IMR-90 (cell line): Measurements from ENCODE around the gene CPAMD8. TPM values are rescaled to one million over a fixed set of nuclear protein-coding genes. Genes with fewer than 3 reads are reported as not detected.

Experiments used
- ATAC-seq: fragments of 200-7000 bp; cut with Tn5 transposase; 2 replicates; pipeline ENCODE4 v1.9.1; 2020; ENCODE audit warnings: low read depth, mild to moderate bottlenecking, moderate library complexity
- BruUV-seq: library from RNA; stranded (reverse); fragments of 400-500 nt; replicated peaks from 2 replicates; lab custom pipeline; 2021; lab: Mats Ljungman, UMichigan
- CTCF ChIA-PET: fragments of 300-600 bp; formaldehyde crosslinking; extraction: SDS; loops from one replicate; lab custom pipeline; 2021; ENCODE audit warnings: antibody characterized with exemption; lab: Yijun Ruan, JAX
- POLR2A ChIA-PET: fragments of 300-600 bp; sonication (Branson Sonifier 250); formaldehyde crosslinking; loops from one replicate; lab custom pipeline; 2022; ENCODE audit warnings: antibody characterized with exemption; ENCODE audit not compliant: unreplicated experiment; lab: Charles Lee
- DNase-seq: peaks from one replicate; pipeline ENCODE4 v3.0.0; 2013
- H2AFZ ChIP-seq: replicated peaks from 2 replicates; pipeline ENCODE3; 2013; ENCODE audit warnings: low read length, mild to moderate bottlenecking; ENCODE audit not compliant: poor library complexity
- H2AK5ac ChIP-seq: 2 replicates; pipeline ENCODE4 v1.6.1; 2013; ENCODE audit warnings: low read depth, low read length, inconsistent platforms
- H2AK9ac ChIP-seq: replicated peaks from 2 replicates; pipeline ENCODE3; 2013; ENCODE audit warnings: mild to moderate bottlenecking, low read depth, low read length, moderate library complexity; ENCODE audit not compliant: poor library complexity
- H2BK120ac ChIP-seq: 2 replicates; pipeline ENCODE4 v1.6.1; 2013; ENCODE audit warnings: low read depth, low read length, inconsistent platforms
- H2BK15ac ChIP-seq: 3 replicates; pipeline ENCODE4 v1.6.1; 2013; ENCODE audit warnings: low read depth, low read length, inconsistent platforms
- H2BK20ac ChIP-seq: 2 replicates; pipeline ENCODE4 v1.6.1; 2013; ENCODE audit warnings: low read depth, mild to moderate bottlenecking, inconsistent platforms, low read length, moderate library complexity
- H2BK5ac ChIP-seq: 2 replicates; pipeline ENCODE4 v1.6.1; 2013; ENCODE audit warnings: mild to moderate bottlenecking, low read depth, low read length, inconsistent platforms; ENCODE audit not compliant: poor library complexity, severe bottlenecking
- H3K14ac ChIP-seq: replicated peaks from 2 replicates; pipeline ENCODE4 v1.6.1; 2013; ENCODE audit warnings: low read depth, low read length, inconsistent platforms
- H3K18ac ChIP-seq: 2 replicates; pipeline ENCODE4 v1.6.1; 2013; ENCODE audit warnings: low read depth, low read length, control low read depth
- H3K23ac ChIP-seq: 2 replicates; pipeline ENCODE4 v1.6.1; 2013; ENCODE audit warnings: low read depth, low read length, inconsistent platforms
- H3K27ac ChIP-seq: 2 replicates; pipeline ENCODE4 v1.5.1; 2013; ENCODE audit warnings: mild to moderate bottlenecking, control low read depth, low read length; ENCODE audit not compliant: insufficient read depth
- H3K27me3 ChIP-seq: 2 replicates; pipeline ENCODE4 v1.6.1; 2013; ENCODE audit warnings: low read length; ENCODE audit not compliant: control insufficient read depth, insufficient read depth
- H3K36me3 ChIP-seq: 2 replicates; pipeline ENCODE4 v1.6.1; 2013; ENCODE audit warnings: low read length, mixed read lengths; ENCODE audit not compliant: control insufficient read depth, insufficient read depth
- H3K4ac ChIP-seq: 2 replicates; pipeline ENCODE4 v1.6.1; 2013; ENCODE audit warnings: low read depth, low read length, inconsistent platforms
- H3K4me1 ChIP-seq: 2 replicates; pipeline ENCODE4 v1.6.1; 2013; ENCODE audit warnings: low read length, mixed read lengths; ENCODE audit not compliant: control insufficient read depth, insufficient read depth
- H3K4me2 ChIP-seq: 2 replicates; pipeline ENCODE4 v1.6.1; 2013; ENCODE audit warnings: low read depth, mild to moderate bottlenecking, control low read depth, low read length, moderate library complexity
- H3K4me3 ChIP-seq: 2 replicates; pipeline ENCODE4 v1.5.1; 2013; ENCODE audit warnings: low read depth, mild to moderate bottlenecking, control low read depth, low read length, moderate library complexity; ENCODE audit not compliant: insufficient read depth
- H3K56ac ChIP-seq: 2 replicates; pipeline ENCODE4 v1.6.1; 2013; ENCODE audit warnings: low read length, inconsistent platforms; ENCODE audit not compliant: insufficient read depth; ENCODE audit errors: extremely low read depth
- H3K79me1 ChIP-seq, 2 experiments: 2 replicates each; pipeline ENCODE4 v1.6.1; 2013; ENCODE audit warnings: low read length in 2 of 2, inconsistent platforms in 1 of 2, low read depth in 1 of 2
- H3K9ac ChIP-seq: 2 replicates; pipeline ENCODE4 v1.6.1; 2013; ENCODE audit warnings: low read depth, low read length, control low read depth
- H3K9me1 ChIP-seq: 2 replicates; pipeline ENCODE4 v1.6.1; 2013; ENCODE audit warnings: low read length, inconsistent platforms; ENCODE audit not compliant: insufficient read depth
- H3K9me3 ChIP-seq: 2 replicates; pipeline ENCODE4 v1.6.1; 2013; ENCODE audit warnings: low read length; ENCODE audit not compliant: control insufficient read depth, insufficient read depth
- H4K20me1 ChIP-seq: 2 replicates; pipeline ENCODE4 v1.6.1; 2013; ENCODE audit warnings: low read length, inconsistent platforms; ENCODE audit not compliant: insufficient read depth
- H4K5ac ChIP-seq: 2 replicates; pipeline ENCODE4 v1.6.1; 2013; ENCODE audit warnings: mild to moderate bottlenecking, low read depth, low read length, control low read depth
- H4K8ac ChIP-seq, 2 experiments: 2 replicates each; pipeline ENCODE4 v1.6.1; 2013; ENCODE audit warnings: low read depth in 2 of 2, low read length in 2 of 2, control low read depth in 1 of 2, inconsistent platforms in 1 of 2
- H4K91ac ChIP-seq: 2 replicates; pipeline ENCODE4 v1.6.1; 2013; ENCODE audit warnings: low read depth, low read length, inconsistent platforms; ENCODE audit not compliant: insufficient read depth
- CHD1 ChIP-seq: IDR thresholded peaks from 2 replicates; pipeline ENCODE4 v1.6.1; 2012; ENCODE audit warnings: low read depth, low read length, improper control_type of control experiment
- ELK1 ChIP-seq: fragments of 150-350 bp; IDR thresholded peaks from 2 replicates; pipeline ENCODE4 v1.6.1; 2016; ENCODE audit warnings: low read depth, mild to moderate bottlenecking, low read length, moderate library complexity, borderline replicate concordance
- MAZ ChIP-seq: IDR thresholded peaks from 2 replicates; pipeline ENCODE4 v1.6.1; 2012; ENCODE audit warnings: low read depth, mild to moderate bottlenecking, low read length, improper control_type of control experiment, moderate library complexity, borderline replicate concordance
- POLR2A ChIP-seq: IDR thresholded peaks from 2 replicates; pipeline ENCODE4 v1.6.1; 2012; ENCODE audit warnings: mild to moderate bottlenecking, low read depth, low read length
- WGBS, 2 experiments: methylation state at CpG; one replicate each; pipeline versions ENCODE4 v1.1.5 to v1.1.7; 2013; ENCODE audit warnings: missing lambda C conversion rate in 2 of 2; ENCODE audit not compliant: insufficient read length in 1 of 2; ENCODE audit errors: extremely low coverage in 2 of 2; 5-methylcytosine and 5-hydroxymethylcytosine counted together
- dilution Hi-C: fragments of 300-500 bp; cut with HindIII; formaldehyde crosslinking; loops from one replicate; pipeline ENCODE4 v1.14.3; 2018; ENCODE audit warnings: low sequenced_read_pairs; ENCODE audit not compliant: unreplicated experiment
- in situ Hi-C: fragments of 300-500 bp; cut with MboI; formaldehyde crosslinking; loops from 3 replicates; pipeline ENCODE4 v1.14.3; 2019; ENCODE audit warnings: low sequenced_read_pairs, inconsistent platforms, mixed read lengths
- intact Hi-C: fragments of 100-400 bp; cut with micrococcal nuclease; formaldehyde crosslinking; loops from 2 replicates; pipeline ENCODE4 v1.10.0; 2022
- polyA plus RNA-seq, 3 experiments: library from polyadenylated mRNA; depleted of rRNA; stranded (reverse); fragments of >200 nt; gene quantifications; 2 replicates each; pipeline ENCODE4 v1.2.3, GENCODE V29; 2012; ENCODE audit warnings: low replicate concordance in 1 of 3
- total RNA-seq: library from RNA; depleted of rRNA; stranded (reverse); fragments of >200 nt; gene quantifications from 2 replicates; pipeline ENCODE4 v1.2.3, GENCODE V29; 2012

CPAMD8 gene
- total and polyA plus RNA-seq, 2 of the 4 experiments (the other 2 are of a cell fraction), result 0.36 to 0.79 TPM

DNA sequence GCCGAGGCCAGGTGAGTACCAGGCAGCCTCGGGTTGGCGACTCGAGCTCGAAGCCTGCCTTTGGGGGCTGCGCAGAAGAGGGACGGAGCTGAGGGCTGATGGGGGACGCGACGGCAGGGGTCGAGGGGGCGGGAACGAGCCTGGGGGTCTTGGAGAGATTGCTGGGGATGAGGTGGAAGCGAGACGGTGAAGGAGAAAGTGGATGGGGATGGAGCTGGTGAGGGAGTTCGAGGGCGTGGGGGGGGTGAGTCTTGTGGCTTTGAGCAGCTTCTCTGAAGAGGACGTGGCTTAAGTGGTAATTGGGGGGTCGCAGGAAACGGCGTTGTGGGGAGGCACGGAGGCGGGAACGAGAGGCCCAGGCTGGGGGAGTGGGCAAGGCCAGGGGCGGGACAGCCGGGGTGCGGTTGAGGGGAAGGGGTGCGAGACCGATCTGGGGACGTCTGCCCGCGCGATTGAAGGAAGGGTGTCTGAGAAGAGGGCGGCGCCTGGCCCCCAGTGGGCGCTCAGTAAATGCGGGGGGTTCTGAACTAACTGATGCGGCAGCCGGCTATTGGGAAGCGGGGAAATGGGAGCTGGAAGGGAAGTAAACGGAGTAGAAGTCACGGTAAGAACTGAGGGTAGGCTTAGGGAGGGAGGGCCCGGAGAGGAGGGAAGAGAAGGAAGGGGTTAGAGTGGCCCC is 49.4 kb upstream of the CPAMD8 start:
- no peaks in the 10 kb centered on the region for H3K9me3 ChIP-seq
- H3K27me3 ChIP-seq, result no peaks in the 10 kb centered on the region
- peak overlapping the region; percentile 96 for H3K9ac ChIP-seq
- H2BK120ac ChIP-seq, result peak overlapping the region; percentile 57
- in situ Hi-C loops, result no loop called here
- peaks cover 24% of the 10 kb centered on the region for H3K4me1 ChIP-seq
- peaks cover 7% of the 10 kb centered on the region for H3K9me1 ChIP-seq
- dilution Hi-C loops, result no loop called here
- no peaks in the 10 kb centered on the region; the same call in 1 of the 2 replicates for H3K36me3 ChIP-seq
- H3K79me1 ChIP-seq, result peaks cover 20 to 48% of the 10 kb centered on the region in 2 experiments; a peak in 3 of 4 replicates
- POLR2A ChIA-PET, result no interaction called here
- peak overlapping the region; percentile 86 for H2AFZ ChIP-seq
- H2AK5ac ChIP-seq, result peak overlapping the region; percentile 98
- peak overlapping the region; percentile 84 for H3K4me3 ChIP-seq
- H3K4ac ChIP-seq, result peak overlapping the region; percentile 92
- H4K5ac ChIP-seq, result 0 out of 2 replicates have a peak overlapping the region, but pooled peaks have one; percentile 16
- peak; percentile 33 for DNase-seq
- H3K27ac ChIP-seq, result peak overlapping the region; percentile 94
- peak overlapping the region; percentile 95 for H3K23ac ChIP-seq
- H2BK15ac ChIP-seq, result no peak overlapping the region
- TF ChIP-seq MAZ, result peak; percentile 52; the same call in 1 of the 2 replicates
- no peak for TF ChIP-seq ELK1
- TF ChIP-seq CHD1, result 0 out of 2 replicates have a peak, but pooled peaks have one; percentile 5
- TF ChIP-seq POLR2A, result peak; percentile 53
- H2AK9ac ChIP-seq, result peak overlapping the region; percentile 100
- peak overlapping the region; percentile 85 for H4K91ac ChIP-seq
- peak overlapping the region; percentile 90 for H2BK5ac ChIP-seq
- H3K56ac ChIP-seq, result peak overlapping the region; percentile 83
- ATAC-seq, result peak; percentile 0; the same call in 1 of the 2 replicates
- peaks cover 34% of the 10 kb centered on the region for H4K20me1 ChIP-seq
- H3K18ac ChIP-seq, result peak overlapping the region; percentile 28
- no TSS peak for BruUV-seq
- H3K4me2 ChIP-seq, result peak overlapping the region; percentile 97
- peak overlapping the region; percentile 49 to 80; a peak in 3 of 4 replicates for H4K8ac ChIP-seq
- CTCF ChIA-PET, result interaction anchor here (0.6 to 1.0 kb wide), 3 partner anchors 9 to 23 kb away, joined by 3 to 5 read pairs (median 3); no protein-coding TSS in a partner anchor
- intact Hi-C loops, result loop anchor here (1.0 kb wide), 1 partner anchor 59 kb away; no protein-coding TSS in a partner anchor
- no peak overlapping the region for H2BK20ac ChIP-seq
- WGBS, 2 experiments, result 0% methylated on average over 30 of the region's 43 CpGs; no CpG with 5 or more reads in 1 of the 2 experiments
- H3K14ac ChIP-seq, result peak overlapping the region; percentile 72
